Measurements from ENCODE around the gene ZNF821.
"Not testable (repeated sequence)": the region's sequence is repeated elsewhere in the genome, so short reads cannot be mapped to it uniquely, and the experiment has no call there.

ZNF821 gene

DNA sequence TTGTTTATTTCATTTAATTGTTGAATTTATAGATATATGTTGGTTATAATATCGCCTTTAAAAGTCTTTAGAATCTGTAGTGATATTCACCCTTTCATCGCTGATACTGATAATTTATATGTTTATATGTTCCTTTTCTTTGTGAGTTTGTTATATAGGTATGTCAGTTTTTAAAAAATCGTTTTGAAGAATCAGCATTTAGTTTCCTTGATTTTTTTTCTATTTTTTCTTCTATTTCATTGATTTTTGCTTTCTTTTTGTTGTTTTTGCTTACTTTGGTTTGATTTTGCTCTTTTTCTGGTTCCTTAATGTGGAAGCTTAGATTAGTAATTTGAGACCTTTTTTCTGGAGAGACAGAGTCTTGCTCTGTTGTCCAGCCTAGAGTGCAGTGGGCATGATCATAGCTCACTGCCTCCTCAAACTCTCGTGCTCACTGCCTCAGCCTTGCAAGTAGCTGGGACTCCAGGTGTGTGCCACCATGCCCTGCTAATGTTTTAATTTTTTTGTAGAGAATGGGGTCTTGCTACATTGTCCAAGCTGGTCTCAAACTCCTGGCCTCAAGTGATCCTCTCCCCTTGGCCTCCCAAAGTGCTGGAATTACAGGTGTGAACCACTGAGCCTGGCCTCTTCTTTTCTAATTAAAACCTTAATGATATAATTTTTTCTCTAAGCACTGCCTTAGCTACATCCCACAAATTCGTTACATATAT is 18.8 kb upstream of the ZNF821 start:
- no peak for DNase-seq

- DNase-seq: no peak
These were observed 15.2 kb upstream of the ZNF821 start for GRCh38 chr16:71899171-71899570.

DNA sequence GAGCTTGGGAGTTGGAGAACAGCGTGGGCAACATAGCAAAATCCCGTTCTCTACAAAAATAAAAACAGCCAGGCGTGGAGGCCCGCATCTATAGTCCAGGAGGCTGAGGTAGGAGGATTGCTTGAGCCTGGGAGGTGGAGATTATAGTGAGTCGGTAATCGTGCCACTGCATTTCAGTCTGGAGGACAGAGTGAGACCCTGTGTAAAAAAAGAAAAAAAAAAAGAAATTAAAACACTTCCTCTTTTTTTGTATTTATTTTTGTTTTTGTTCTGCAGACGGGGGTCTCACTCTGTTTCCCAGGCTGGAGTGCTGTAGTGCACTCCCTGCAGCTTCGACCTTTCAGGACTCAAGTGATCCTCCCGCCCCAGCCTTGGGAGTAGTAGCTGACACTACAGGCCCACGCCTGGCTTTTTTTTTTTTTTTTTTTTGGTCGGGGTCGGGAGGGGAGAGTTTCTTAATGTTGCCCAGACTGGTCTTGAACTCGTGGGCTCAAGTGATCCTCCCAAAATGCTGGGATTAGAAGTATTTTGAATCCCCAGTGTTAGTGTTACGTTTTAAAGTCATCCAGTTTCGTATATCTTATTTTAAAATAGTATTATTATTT is 12.9 kb upstream of the ZNF821 start:
- no peak for DNase-seq

- DNase-seq: peak; percentile 16
These were observed 11.8 kb upstream of the ZNF821 start for GRCh38 chr16:71895679-71896365.

GRCh38 chr16:71894921-71895678 is 11.1 kb upstream of the ZNF821 start, which contains the start of gene IST1:
IST1 (plus strand) TSS chr16:71895531; CDS start chr16:71915641, 20,110 bp downstream.
- peak; percentile 95 for DNase-seq

DNA sequence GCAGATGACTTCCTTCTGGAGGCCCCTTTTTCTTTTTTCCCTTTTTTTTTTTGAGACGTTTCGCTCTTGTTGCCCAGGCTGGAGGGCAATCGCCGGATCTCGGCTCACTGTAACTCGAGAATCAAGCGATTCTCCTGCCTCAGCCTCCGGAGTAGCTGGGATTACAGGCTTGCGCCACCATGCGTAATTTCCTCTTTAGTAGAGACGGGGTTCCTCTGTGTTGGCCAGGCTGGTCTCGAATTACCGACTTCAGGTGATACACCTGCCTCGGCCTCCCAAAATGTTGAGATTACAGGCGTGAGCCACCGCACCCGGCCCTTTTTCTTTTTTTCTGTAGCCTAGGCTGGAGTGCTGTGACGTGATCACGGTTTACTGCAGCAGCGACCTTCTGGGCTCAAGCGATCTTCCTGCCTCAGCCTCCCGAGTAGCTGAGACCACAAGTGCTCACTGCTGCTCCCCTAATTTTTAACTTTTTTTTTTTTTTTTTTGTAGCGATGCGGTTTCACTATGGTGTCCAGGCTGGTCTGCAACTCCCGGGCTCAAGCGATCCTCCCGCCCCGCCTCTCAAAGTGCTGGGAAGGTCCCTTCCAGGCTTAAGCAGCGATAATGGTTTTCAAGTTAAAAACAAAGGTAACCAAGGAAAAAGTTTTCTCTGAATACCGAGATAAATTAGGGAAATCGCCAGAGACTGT is 10.4 kb upstream of the ZNF821 start:
- peak; percentile 77 for DNase-seq

- DNase-seq: no peak
These were observed 9.9 kb upstream of the ZNF821 start for GRCh38 chr16:71893888-71894228.

DNA sequence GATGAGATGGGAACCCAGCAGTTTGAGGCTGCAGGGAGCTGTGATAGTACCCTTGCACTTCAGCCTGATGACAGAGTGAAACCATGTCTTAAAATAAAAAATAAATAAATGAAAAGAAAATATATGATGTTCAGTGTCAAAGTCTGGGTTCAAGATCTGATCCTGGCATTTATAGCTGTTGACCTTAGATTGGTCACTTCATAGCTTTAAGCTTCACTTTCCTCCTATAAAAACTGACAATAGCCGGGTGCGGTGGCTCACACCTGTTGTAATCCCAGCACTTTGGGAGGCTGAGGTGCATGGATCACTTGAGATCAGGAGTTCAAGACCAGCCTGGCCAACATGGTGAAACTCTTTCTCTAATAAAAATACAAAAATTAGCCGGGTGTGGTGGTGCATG is 5.2 kb upstream of the ZNF821 start:
- DNase-seq: no peak

- no peak for DNase-seq
These were observed 1.3 kb upstream of the ZNF821 start for GRCh38 chr16:71885261-71885650.

GRCh38 chr16:71883168-71883848 is 674 bp downstream of the ZNF821 start:
- DNase-seq: peak; percentile 65

GRCh38 chr16:71882505-71883167 is 1.3 kb downstream of the ZNF821 start:
- peak; percentile 78 for DNase-seq

DNA sequence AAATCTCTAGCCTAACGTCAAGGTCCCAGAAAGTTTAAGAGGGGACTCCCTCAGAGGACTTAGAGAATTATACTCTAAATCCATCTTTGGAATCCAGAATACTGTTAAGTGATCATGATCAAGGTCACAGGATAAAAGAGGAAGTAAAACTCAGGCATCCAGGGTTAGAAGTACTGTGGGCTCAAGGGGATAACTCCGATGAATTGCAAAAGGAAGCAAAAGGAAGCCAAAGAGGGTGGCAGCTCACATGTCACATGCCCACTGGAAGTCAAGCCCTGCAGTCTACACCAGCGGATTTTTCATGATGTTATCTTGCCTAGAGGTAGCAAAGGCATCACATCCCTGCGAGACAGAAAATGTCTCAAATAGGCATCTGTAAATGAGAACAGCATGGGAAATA is 3.8 kb downstream of the ZNF821 start:
- no peak for DNase-seq

- DNase-seq: no peak
These were observed 5.1 kb downstream of the ZNF821 start for GRCh38 chr16:71878911-71879310.

DNA sequence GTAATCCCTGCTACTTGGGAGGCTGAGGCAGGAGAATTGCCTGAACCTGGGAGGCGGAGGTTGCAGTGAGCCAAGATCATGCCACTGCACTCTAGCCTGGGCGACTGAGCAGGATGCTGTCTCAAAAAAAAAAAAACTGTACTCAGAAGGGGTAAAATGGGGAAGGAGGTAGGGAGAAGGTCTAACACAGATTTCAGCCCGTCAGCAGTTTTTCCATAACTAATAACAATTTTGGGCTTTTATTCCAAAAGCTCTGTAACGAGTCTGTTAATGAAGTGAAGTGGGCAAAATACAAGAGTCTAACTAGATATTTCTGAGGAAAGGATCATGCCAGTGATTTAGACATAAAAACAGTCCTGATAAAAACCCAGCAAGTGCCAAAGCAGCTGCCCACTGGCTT is 10.8 kb downstream of the ZNF821 start:
- DNase-seq: no peak

DNA sequence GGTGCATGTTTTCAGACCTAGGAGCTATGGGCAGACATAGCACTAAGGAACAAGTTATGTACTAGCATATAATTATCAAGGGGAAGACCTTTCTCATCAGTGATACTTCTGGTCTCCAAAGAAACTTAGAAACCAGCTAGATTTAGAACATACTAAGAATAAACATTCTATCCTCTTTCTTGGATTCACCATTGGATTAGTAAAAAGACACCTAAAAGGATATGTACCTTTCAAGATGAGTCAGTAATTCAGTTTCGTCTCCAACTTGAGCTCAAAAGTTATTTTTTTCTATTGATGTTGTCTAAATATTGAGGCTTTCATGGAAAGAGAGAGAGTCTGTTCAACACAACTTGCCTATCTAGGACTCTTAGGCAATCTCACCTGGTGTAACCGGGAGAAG is 13.2 kb downstream of the ZNF821 start:
- DNase-seq: no peak

DNA sequence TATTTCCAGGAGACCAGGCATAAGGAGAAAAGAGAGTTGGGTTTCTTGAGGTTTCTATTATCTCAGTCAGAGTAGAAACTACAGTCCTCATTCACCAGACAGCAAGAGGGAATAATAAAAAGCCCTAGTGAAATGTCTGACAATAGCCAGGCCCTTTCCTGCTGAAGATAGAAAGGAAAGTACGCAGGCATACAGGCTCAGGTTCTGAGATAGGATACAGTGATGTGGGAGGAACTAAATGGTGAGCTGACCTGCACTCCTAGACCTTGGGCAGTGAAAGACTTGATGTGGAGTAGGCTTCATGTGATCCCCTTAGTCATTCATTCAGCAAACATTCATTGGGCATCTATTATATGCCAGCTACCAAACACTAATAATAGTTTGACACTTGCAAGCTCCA is 14.9 kb downstream of the ZNF821 start:
- DNase-seq: no peak

- peak; percentile 32 for DNase-seq
These were observed 16.0 kb downstream of the ZNF821 start for GRCh38 chr16:71867939-71868338.

GRCh38 chr16:71867175-71867574 is 16.8 kb downstream of the ZNF821 start:
- not testable (repeated sequence) for DNase-seq

GRCh38 chr16:71865173-71865863 is 18.7 kb downstream of the ZNF821 start:
- DNase-seq: no peak

GRCh38 chr16:71863995-71864394 is 20.0 kb downstream of the ZNF821 start:
- DNase-seq: no peak
